Putamen (tissue), 1 donor: ENCODE measurements around the gene TPX2.

Experiments
- DNase-seq: peaks from one replicate; pipeline ENCODE4 v3.0.0-alpha.2; 2016; ENCODE audit warnings: low spot score

The TPX2 gene

GRCh38 chr20:31705598-31706597, 33.2 kb upstream of the TPX2 start:
- no peak for DNase-seq

GRCh38 chr20:31706607-31707257, 32.4 kb upstream of the TPX2 start:
- no peak for DNase-seq

GRCh38 chr20:31707258-31707615, 31.9 kb upstream of the TPX2 start:
- DNase-seq: no peak

- no peak for DNase-seq
Measured at GRCh38 chr20:31707994-31708735, 30.9 kb upstream of the TPX2 start.

- DNase-seq: no peak
Measured at GRCh38 chr20:31708736-31709534, 30.2 kb upstream of the TPX2 start.

- DNase-seq: no peak
Measured at GRCh38 chr20:31709939-31710338, 29.2 kb upstream of the TPX2 start.

- DNase-seq: no peak
Measured at GRCh38 chr20:31710423-31711108, 28.5 kb upstream of the TPX2 start.

GRCh38 chr20:31711179-31712111, 27.6 kb upstream of the TPX2 start:
- no peak for DNase-seq

- no peak for DNase-seq
Measured at GRCh38 chr20:31712112-31712553, 27.0 kb upstream of the TPX2 start.

- DNase-seq: peak; percentile 92
Measured at GRCh38 chr20:31712564-31713311, 26.4 kb upstream of the TPX2 start.

- no peak for DNase-seq
Measured at GRCh38 chr20:31713312-31714273, 25.5 kb upstream of the TPX2 start.

GRCh38 chr20:31715766-31716165, 23.3 kb upstream of the TPX2 start:
- no peak for DNase-seq

- no peak for DNase-seq
Measured at GRCh38 chr20:31716351-31716750, 22.7 kb upstream of the TPX2 start.

- DNase-seq: no peak
Measured at GRCh38 chr20:31716818-31717477, 22.1 kb upstream of the TPX2 start.

- no peak for DNase-seq
Measured at GRCh38 chr20:31717478-31718201, 21.4 kb upstream of the TPX2 start.

- no peak for DNase-seq
Measured at GRCh38 chr20:31718952-31719643, 20.0 kb upstream of the TPX2 start.
